ACHN (cell line): ENCODE data around the gene NDUFA11.
"Not testable (repeated sequence)": the region's sequence is repeated elsewhere in the genome, so short reads cannot be mapped to it uniquely, and the experiment has no call there.

Source experiments
- DNase-seq: peaks from one replicate; pipeline ENCODE4 v3.0.0-alpha.2; 2015
- in situ Hi-C: cut with HindIII; loops from 2 replicates; pipeline ENCODE4 v1.10.0; 2017; ENCODE audit warnings: low sequenced_read_pairs, low pct_ligation_motif_present, low pct_unique_long_range_greater_than_20kb

NDUFA11 gene

GRCh38 chr19:5894704-5895349, 8.8 kb downstream of the NDUFA11 start:
- DNase-seq: no peak
- in situ Hi-C loops: no loop called here

DNA sequence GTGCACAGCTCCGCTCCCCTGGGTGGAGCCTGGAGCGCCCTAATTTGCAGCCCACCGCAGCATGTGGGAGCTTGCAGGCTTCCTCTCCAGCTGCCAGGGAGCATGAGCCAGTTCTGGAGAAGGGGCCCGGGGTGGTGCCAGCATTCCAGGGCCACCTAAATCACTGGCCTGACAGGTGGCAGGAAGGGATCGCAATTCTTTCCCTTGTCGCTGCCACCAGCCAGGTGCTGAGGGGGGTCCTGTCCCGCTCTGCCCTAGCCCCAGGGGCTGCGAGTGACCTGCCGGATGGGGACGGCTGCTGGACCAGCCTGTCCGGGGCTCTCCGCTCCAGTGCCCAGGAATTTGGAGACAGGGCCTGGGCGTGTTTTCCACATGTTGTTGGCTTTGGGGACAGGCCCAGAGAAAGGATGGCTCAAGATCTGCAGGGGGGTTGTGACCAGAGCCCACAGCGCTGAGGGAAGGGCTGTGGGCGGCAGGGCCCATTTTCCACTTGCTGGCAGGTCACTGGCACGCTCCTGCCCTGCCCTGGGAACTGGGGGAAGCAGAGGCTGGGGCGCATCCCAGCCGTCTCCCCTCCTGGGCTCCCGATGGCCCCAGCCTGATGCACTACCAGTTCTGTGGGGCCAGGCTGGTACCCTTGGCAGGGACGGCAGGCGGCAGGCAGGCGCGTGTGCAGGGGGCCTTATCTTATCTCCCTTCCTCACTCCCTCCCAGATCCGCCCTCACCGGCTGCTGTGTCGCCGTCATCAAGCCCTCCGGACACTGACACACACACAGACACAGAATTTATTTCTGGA, 9.5 kb downstream of the NDUFA11 start:
- DNase-seq: no peak
- in situ Hi-C loops: no loop called here

GRCh38 chr19:5893296-5893903, 10.2 kb downstream of the NDUFA11 start:
- DNase-seq: no peak
- in situ Hi-C loops: no loop called here

GRCh38 chr19:5892772-5893275, 10.8 kb downstream of the NDUFA11 start:
- in situ Hi-C loops: no loop called here
- DNase-seq: no peak

- in situ Hi-C loops: no loop called here
- DNase-seq: peak; percentile 42
Measured at GRCh38 chr19:5891938-5892771, 11.4 kb downstream of the NDUFA11 start.

GRCh38 chr19:5891572-5891937, 12.0 kb downstream of the NDUFA11 start:
- in situ Hi-C loops: no loop called here
- no peak for DNase-seq

DNA sequence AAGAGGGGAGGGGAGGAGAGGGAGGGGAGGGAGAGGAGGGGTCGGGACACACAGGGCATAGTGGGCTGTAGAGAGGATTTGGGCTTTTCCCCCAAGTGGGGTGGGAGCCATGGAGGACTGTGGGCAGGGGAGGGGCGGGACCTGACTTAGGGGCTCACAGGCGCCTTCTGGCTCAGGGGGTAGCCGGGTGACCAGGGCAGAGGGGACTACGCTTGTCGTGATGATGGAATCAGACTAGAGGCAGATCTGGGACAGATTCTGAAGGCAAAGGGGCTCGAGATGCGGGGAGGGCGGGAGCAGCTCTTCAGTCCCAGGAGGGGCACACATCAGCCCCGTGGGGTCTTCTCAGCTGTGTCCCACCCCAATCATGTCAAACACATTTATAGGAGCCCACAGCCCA, 13.5 kb downstream of the NDUFA11 start:
- in situ Hi-C loops: no loop called here
- DNase-seq: no peak

DNA sequence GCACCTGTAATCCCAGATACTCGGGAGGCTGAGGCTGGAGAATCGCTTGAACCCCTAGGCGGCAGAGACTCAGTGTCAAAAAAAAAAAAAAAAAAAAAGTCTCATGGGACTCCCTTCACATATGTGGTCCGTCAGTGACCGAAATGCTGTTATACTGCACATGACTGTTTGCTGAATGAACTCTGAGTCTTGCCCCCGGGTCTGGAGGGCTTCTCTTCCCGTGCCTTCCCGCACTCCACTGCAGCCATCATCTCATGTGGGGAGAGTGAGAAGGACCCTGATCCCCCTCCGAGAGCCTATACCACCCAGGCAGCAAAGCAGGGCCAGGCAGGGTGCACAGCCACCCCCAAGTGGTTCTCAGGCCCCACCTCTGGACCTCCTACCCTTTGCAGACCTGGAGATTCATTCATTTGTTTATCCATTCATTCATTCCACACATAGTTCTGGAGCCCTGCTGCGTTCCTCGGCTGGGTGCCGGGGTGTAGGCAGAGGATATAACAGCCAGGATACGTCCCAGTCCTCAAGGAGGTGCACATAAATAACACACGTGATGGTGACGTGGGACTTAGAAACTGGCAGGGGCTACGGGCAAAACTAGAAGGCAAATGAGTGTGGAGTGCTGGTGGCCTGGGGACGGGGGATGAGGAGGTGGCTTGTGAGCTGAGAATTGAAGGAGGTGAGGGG, 14.2 kb downstream of the NDUFA11 start:
- in situ Hi-C loops: no loop called here
- DNase-seq: no peak

- DNase-seq, in situ Hi-C loops: not testable (repeated sequence)
Measured at GRCh38 chr19:5884065-5884811, 19.4 kb downstream of the NDUFA11 start.

DNA sequence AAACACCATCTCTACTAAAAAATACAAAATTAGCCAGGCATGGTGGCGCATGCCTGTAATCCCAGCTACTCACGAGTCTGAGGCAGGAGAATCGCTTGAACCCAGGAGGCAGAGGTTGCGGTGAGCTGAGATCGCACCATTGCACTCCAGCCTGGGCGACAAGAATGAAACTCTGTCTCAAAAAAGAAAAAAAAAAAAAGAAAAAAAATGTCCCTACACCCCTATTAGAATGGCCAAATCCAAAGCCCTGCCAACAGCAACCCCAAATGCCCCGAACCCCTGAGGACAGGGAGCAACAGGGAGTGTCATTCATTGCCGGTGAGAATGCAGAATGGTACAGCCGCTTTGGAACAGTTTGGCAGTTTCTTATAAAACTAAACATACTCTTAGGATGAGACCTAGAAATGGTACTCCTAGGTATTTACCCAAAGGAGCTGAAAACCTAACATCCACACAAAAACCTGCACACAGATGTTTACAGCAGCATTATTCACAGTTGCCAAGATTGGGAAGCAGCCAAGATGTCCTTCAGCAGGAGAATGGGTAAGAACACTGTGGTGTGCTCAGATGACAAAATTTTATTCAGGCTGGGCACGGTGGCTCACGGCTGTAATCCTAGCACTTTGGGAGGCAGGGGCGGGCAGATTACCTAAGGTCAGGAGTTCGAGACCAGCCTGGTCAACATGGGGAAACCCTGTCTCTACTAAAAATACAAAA, 20.3 kb downstream of the NDUFA11 start:
- DNase-seq, in situ Hi-C loops: not testable (repeated sequence)

DNA sequence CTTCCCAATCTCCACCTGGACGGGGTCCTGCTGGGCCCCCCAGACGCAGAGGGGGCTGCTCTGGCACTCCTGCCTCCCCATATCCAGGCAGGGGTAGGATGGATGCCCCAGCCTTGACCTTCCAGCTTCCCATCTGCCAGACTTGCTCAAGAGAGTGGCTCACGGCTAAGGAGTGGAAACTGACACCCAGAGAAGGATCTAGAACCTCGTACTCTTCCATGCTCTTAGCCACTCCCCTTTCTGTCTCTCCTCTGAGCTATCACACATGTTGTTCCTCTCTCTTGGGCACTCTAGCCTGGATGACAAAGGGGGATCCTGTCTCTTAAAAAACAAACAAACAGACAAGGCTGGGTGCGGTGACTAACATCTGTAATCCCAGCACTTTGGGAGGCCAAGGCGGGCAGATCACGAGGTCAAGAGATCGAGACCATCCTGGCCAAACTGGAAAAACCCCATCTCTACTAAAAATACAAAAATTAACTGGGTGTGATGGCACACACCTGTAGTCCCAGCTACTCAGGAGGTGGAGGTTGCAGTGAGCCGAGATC, 21.1 kb downstream of the NDUFA11 start:
- in situ Hi-C loops: no loop called here
- DNase-seq: no peak

DNA sequence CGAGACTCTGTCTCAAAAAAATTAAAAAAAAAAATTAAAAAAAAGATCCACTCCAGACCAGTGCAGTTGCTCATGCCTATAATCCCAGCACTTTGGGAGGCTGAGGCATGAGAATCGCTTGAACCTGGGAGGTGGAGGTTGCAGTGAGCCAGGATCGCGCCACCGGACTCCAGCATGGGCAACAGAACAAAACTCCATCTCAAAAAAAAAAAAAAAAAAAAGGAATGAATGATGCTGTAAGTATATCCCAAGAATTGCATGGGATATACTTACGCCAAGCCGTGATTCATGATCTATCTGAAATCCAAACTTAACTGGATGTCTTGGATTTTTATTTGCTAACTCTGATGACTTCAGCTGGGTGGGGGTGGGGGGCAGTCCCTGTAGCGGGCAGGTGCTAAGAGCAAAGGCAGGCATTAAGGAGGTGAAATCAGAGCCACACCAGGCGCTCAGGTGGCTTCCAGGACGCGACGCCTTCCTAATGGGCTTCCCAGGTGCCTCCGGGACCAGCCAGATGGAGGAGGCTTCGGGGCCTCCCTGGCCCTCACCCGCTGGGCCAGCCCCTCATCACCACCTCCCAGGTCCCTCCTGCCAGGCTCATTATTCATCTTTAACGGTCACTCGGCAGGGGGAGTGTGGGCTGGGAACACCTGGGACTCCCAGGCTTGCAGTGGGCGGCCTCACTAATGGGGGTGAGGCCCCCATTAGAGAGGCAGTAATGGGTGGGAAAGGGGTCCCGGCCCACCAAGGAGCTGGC, 21.9 kb downstream of the NDUFA11 start:
- no peak for DNase-seq
- in situ Hi-C loops: no loop called here

DNA sequence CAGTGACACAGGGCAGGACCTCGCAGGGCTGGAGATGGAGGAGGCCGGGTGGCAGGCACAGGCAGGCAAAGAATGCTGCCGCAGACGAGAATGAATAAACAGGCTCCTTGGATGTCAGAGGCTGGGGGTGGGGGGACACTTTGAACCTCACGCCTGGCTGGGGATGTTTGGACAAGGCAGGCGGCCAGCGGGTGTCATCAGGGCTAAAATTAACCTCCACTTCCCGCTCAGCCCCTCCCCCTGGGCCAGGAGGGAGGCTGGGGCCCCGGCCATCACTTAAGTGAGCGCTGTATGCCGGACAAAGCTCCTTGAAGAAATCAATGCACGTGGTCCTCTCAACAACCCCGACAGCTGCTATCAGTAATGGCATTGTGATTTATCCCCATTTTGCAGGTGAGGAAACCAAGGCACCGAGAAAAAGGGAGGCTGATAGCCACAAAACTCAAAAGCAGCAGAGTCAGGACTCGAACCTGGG, 22.9 kb downstream of the NDUFA11 start:
- in situ Hi-C loops: no loop called here
- peak; percentile 34 for DNase-seq

DNA sequence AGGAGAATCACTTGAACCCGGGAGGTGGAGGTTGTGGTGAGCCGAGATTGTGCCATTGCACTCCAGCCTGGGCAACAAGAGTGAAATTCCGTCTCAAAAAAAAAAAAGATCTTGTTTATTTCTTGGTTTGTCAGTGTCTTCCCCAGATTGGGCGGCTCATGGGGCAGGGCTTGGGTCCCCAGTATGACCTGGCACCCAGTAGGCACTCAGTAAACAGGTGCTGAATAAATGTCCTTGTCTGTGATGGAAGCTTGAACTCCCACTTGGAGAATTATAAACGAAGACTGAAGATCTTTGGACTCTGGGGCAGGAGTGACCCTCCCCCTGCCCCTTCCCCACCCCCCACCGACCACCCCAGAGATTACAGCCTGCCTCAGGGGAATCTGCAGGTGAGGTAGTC, 23.4 kb downstream of the NDUFA11 start:
- in situ Hi-C loops: no loop called here
- DNase-seq: no peak

DNA sequence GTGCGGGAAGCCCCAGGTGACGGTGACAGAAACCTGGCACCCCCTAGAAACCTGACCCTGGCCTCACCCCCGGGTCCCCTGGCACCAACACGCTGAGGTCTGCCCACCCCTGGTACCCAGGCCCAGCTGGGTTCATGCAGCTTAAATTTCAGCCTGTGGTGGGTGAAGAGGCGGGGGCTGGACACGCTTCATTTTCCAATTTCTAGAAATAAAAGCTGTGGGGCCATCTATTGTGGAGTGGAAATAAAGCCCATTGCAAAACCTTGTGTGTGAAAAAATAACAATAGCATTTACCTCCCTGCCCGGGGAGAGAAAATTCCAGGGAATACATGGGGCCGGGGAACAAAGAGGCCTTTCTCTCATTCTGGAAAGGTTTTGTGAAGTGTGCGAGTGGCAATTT, 25.7 kb downstream of the NDUFA11 start:
- in situ Hi-C loops: no loop called here
- no peak for DNase-seq

- no peak for DNase-seq
- in situ Hi-C loops: no loop called here
Measured at GRCh38 chr19:5877427-5877826, 26.2 kb downstream of the NDUFA11 start.
